Right kidney (tissue), 9 donors: Measurements from ENCODE around the gene NRTN.
"Not testable (repeated sequence)": the region's sequence is repeated elsewhere in the genome, so short reads cannot be mapped to it uniquely, and the experiment has no call there.

Source experiments
- DNase-seq: peaks from one replicate; pipeline ENCODE4 v3.0.0-alpha.2; 2016
- long read RNA-seq, 8 donors: transcript quantifications; one replicate each; lab custom pipeline, GENCODE V29; 2026

NRTN gene
- long read RNA-seq, donor 1, partial matches to known transcripts: 0 of 7 reads
- long read RNA-seq, donor 1, other reads (novel, unspliced or antisense): 6 of 7 reads
- long read RNA-seq, donor 2: 0 reads
- long read RNA-seq, donor 3, partial matches to known transcripts: 0 of 1 reads
- long read RNA-seq, donor 3, other reads (novel, unspliced or antisense): 0 of 1 reads
- long read RNA-seq, donor 4, partial matches to known transcripts: 0 of 1 reads
- long read RNA-seq, donor 4, other reads (novel, unspliced or antisense): 0 of 1 reads
- long read RNA-seq, donor 5: 0 reads
- long read RNA-seq, donor 6, partial matches to known transcripts: 0 of 8 reads
- long read RNA-seq, donor 6, other reads (novel, unspliced or antisense): 8 of 8 reads
- long read RNA-seq, donor 7: 0 reads
- long read RNA-seq, donor 8: 0 reads

GRCh38 chr19:5804516-5805461 lies at the start of gene NRTN:
TSS of gene NRTN (plus strand) at chr19:5805067. CDS start at chr19:5824166, 19,099 bp downstream.
- DNase-seq: peak; percentile 44

GRCh38 chr19:5762608-5763217 lies 42.2 kb upstream of the NRTN start:
- DNase-seq: no peak

- DNase-seq: no peak
These were observed 39.6 kb upstream of the NRTN start for GRCh38 chr19:5765220-5765619.

GRCh38 chr19:5767949-5768348 lies 36.9 kb upstream of the NRTN start:
- no peak for DNase-seq

- no peak for DNase-seq
These were observed 32.5 kb upstream of the NRTN start for GRCh38 chr19:5772416-5772815.

- DNase-seq: no peak
These were observed 31.6 kb upstream of the NRTN start for GRCh38 chr19:5773276-5773675.

- no peak for DNase-seq
These were observed 29.9 kb upstream of the NRTN start for GRCh38 chr19:5774921-5775320.

GRCh38 chr19:5775668-5776309 lies 29.1 kb upstream of the NRTN start:
- DNase-seq: no peak

GRCh38 chr19:5778402-5778801 lies 26.5 kb upstream of the NRTN start:
- DNase-seq: no peak

GRCh38 chr19:5780916-5781315 lies 24.0 kb upstream of the NRTN start:
- DNase-seq: not testable (repeated sequence)

GRCh38 chr19:5782322-5782721 lies 22.5 kb upstream of the NRTN start:
- no peak for DNase-seq

- no peak for DNase-seq
These were observed 21.6 kb upstream of the NRTN start for GRCh38 chr19:5782945-5783919.

- DNase-seq: no peak
These were observed 20.2 kb upstream of the NRTN start, which contains the start of gene PRR22 for GRCh38 chr19:5784581-5785147. TSS of gene PRR22 (minus strand) at chr19:5784746. CDS start at chr19:5784660, 86 bp downstream.

- no peak for DNase-seq
These were observed 19.4 kb upstream of the NRTN start for GRCh38 chr19:5785423-5785822.

GRCh38 chr19:5786593-5787408 lies 18.1 kb upstream of the NRTN start:
- DNase-seq: no peak

GRCh38 chr19:5787409-5788182 lies 17.3 kb upstream of the NRTN start:
- DNase-seq: no peak

GRCh38 chr19:5788422-5788821 lies 16.4 kb upstream of the NRTN start:
- no peak for DNase-seq

GRCh38 chr19:5789351-5789761 lies 15.5 kb upstream of the NRTN start:
- no peak for DNase-seq
